ENCODE measurements around the gene LTA.
A peak's percentile ranks its signal among the peaks of the same experiment; 100 is the strongest.
"Not testable (repeated sequence)": the region's sequence is repeated elsewhere in the genome, so short reads cannot be mapped to it uniquely, and the experiment has no call there.

LTA gene

GRCh38 chr6:31580807-31581433 lies 8.8 kb downstream of the LTA start:
- Histone ChIP-seq H3K27ac (peak overlapping the region; percentile 57 to 98 (median 88)), H3K4me3 (peak overlapping the region; percentile 53 to 84 (median 66))

DNA sequence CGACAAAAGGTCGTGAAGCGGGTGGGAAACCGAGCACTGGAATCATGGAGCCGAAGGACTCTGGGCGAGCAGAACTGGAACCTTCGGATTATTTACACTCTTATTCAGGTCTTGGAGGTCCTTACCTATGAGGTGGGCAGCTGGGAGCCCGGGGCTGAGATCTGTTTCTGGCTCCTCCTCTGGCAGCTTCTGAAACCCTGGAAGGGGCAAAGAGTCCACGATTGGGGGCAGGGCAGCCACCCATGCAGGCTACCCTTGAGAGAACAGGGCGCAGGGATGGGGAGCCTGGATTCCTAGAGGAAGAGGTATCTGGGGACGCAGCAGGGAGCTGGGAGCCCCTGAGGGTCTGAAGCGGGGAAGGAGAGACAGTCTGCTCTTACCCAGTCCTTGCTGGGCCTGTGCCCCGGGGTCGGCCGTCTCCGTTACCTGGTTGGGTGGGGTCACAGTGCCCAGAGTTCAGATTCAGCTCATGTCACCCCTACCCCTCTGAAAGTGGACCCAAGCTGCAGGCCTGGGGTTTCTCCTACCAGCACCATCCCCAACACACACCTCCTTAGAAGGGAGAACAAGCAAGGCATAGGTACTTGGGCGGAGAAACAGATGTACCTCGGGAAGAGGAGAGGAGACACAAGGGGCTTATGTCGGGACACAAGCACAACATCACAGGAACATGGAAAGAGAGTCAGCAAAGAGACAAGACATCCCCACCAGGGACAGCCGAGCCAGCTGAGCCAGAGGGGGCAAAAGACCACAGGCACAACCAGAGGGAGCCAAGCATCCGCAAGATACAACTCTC lies 9.5 kb downstream of the LTA start:
- H3K4me3 ChIP-seq: peak overlapping the region; percentile 53 to 84 (median 66)
- H3K27ac ChIP-seq: peak overlapping the region; percentile 57 to 98 (median 88)

DNA sequence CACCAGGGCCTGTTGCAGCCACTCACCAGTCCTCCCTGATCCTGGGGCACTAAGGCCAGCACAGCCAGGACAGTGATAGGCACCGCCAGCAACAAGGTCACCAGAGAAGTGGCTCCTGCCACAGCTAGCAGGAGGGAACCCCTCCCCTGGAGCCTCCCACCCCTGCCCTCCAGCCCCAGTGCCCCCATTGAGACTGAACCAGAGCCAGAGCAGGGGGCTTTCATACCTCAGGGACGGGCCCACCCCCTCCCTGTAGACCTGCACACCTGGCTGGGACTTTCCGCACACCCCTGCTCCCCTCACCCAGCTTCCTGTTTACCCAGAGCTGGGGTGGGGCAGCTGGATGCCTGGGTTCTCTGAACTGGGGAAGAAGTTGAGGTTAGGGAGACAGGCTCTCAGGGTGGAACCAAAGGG lies 10.1 kb downstream of the LTA start, which contains the start of gene LTB:
Gene LTB (minus strand): TSS at position 195 of the 414 bp plus-strand sequence. CDS start 7 bp downstream, at position 188.
- peak within 1 kb of the TSS; percentile 57 to 98 (median 88) for H3K27ac ChIP-seq
- peak within 1 kb of the TSS; percentile 53 to 84 (median 66) for H3K4me3 ChIP-seq

DNA sequence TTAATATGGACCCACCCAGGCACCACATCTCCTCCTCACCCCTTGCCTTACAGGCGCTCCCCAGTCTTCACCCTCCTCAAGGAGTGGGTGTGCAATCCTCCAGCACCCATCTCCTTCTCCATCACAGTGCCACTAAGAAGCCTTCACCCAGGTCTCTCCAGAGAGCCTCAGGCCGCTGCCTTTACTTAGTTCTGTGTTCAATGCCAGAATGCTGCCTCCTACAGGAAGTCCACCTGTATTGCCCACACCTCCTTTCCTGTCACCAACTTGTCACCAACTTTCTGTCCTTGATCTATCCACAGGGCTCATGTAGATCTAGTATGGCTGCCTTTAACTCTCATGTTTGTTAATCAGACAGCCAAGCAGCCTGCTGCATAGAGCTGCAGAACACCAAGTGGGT lies 13.4 kb downstream of the LTA start:
- H3K27ac ChIP-seq: peak overlapping the region in 13 of 21 experiments; percentile 5 to 94 (median 76)
- H3K4me3 ChIP-seq: no peak overlapping the region

DNA sequence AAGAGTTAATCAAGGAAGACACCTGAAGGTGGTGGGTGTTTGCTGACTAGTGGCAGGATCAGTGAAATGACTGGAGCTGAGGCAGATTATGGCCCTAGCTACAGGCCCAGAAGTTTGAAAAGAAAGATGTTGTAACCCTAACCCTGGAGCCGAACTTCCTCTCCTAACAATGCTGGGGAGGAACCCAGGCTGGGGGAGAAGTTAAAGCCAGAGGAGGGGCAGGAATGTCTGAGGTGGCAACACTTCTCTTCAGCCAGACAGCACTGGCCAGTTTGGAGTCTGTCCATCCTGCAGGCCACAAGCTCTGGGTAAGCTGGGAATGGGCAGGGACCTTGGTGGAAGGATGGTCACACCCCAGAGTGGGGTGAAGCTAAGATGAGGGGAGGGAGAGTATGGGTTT lies 13.9 kb downstream of the LTA start, which contains the start of gene LST1:
Gene LST1 (plus strand): TSS at position 270 of the 400 bp plus-strand sequence. CDS start 1,023 bp downstream, outside the sequence.
- Histone ChIP-seq H3K4me3 (peak within 1 kb of the TSS in 4 of 7 experiments; percentile 2 to 21 (median 19)), H3K27ac (peak within 1 kb of the TSS in 18 of 21 experiments; percentile 19 to 94 (median 70))

DNA sequence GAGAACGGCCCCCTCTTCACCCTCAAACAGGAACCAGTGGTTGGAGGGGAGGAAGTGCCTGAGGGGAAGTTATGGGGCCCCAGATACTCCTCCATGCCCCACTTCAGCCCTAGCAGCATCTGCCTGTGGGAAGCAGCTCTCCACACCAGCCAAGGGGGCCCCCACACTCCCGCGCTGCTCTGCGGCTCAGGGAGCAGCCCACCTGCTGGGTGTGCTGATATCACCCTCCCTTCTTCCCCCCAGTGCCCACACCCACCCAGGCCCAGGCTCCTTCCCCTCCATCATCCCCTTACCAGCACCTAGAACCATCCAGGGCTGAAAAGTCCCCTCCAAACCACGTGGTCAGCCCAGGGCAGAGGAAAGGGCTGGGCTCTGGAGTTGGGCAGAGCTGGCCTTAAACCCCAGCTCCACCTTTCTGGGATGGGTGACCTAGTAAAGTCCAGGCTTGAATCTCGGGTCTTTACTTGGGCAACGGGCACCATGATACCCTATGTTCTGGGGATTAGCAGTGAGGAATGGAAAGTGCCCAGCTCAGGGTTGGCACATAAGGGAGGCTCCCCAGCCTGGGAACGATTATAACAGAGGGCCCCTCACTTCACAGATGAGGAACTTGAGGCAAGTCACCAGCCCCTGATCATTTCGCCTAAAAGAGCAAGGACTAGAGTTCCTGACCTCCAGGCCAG lies 14.7 kb downstream of the LTA start:
- peak overlapping the region in 4 of 7 experiments; percentile 2 to 21 (median 19) for H3K4me3 ChIP-seq
- peak overlapping the region in 18 of 21 experiments; percentile 19 to 94 (median 70) for H3K27ac ChIP-seq

DNA sequence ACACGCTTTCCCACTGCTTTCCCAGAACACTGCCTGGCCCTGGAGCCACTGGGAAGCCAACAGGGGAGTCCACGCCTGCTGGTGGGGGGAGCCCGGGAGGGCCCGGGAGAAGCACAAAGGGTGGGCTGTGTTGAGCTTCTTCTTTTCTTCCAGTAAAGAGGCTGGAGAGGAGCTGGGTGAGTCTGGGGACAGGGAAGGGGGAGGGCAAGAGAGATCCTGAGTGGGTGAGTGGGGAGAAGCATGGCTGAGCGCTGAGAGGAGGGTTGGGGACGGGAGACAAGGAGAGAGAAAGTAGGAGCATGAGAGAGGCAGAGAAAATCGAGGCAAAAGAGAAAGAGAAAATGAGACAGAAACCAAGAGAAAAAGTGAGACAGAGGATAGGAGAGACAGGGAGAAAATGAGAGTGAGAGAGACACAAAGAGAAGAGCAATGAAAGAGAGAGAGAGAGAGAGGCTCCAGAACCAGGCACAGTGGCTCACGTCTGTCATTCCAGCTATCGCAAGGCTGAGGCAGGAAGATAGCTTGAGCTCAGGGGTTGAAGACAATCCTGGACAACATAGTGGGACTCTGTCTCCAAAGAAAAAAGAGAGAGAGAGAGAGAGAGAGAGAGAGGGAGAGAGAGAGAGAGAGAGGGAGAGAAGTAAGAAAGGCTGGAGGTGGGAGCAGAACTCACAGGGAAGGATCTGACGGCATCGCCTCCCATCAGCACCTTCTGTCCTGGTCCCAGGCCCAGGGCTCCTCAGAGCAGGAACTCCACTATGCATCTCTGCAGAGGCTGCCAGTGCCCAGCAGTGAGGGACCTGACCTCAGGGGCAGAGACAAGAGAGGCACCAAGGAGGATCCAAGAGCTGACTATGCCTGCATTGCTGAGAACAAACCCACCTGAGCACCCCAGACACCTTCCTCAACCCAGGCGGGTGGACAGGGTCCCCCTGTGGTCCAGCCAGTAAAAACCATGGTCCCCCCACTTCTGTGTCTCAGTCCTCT lies 16.0 kb downstream of the LTA start:
- Histone ChIP-seq H3K27ac (peak overlapping the region in 18 of 21 experiments; percentile 8 to 94 (median 70)), H3K4me3 (peak overlapping the region in 4 of 7 experiments; percentile 2 to 21 (median 19))

GRCh38 chr6:31588871-31589650 lies 17.0 kb downstream of the LTA start:
- Histone ChIP-seq H3K4me3 (no peak overlapping the region), H3K27ac (peak overlapping the region in 5 of 21 experiments; percentile 23 to 94 (median 83))

DNA sequence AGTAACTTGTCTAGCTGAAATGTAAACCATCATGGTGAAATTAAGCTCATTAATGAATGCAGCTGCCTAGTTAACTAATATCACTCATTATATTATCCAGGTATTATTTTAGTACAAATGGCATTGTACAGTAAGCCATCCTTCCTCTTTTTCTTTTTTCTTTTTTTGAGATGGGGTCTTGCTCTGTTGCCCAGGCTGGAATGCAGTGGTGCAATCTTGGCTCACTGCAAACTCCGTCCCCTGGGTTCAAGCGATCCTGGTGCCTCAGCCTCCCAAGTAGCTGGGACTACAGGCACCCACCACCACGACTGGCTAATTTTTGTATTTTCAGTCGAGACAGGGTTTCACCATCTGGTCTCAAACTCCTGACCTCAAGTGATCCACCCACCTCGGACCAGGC lies 18.6 kb downstream of the LTA start:
- H3K27ac ChIP-seq, H3K4me3 ChIP-seq: not testable (repeated sequence)

DNA sequence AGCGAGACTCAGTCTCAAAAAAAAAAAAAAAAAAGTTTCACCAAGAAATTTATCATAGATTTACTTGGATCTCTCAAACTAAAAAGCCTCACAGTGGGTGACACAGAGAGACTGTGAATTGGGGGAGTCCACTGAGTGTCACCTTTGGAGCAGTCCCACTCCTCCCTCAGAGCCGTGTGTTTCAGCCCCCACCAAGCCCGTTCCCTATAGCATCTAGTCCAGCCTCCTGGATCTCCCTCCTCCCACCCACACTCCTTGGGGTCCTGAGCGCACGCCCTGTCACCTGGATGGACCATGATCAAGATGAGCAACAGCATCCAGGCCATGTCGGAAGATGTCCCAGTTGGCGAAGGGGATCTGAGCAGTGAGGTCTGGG lies 20.3 kb downstream of the LTA start:
- Histone ChIP-seq H3K27ac (peak overlapping the region in 7 of 21 experiments; percentile 22 to 75 (median 54)), H3K4me3 (no peak overlapping the region)

- Histone ChIP-seq H3K27ac (no peak overlapping the region), H3K4me3 (no peak overlapping the region)
These were observed 24.9 kb downstream of the LTA start for GRCh38 chr6:31597006-31597405.

DNA sequence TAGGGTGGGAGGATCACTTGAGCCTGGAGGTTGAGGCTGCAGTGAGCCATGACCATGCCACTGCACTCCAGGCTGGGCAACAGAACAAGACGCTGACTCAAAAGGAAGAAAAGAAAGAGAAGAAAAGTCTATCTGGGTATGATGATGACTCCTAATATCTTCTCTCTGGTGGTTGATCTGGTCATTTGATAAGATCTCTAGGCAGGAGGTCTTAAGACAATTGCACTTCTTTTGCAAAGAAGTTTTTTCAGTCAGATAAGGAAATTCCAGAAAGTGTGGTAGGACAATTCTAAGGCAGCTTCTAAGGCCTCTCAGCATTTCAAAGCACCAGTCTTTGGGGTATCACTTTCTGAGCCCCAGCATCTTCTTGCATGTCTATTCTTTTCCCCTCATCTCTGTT lies 35.2 kb downstream of the LTA start:
- no peak overlapping the region for H3K4me3 ChIP-seq
- no peak overlapping the region for H3K27ac ChIP-seq

DNA sequence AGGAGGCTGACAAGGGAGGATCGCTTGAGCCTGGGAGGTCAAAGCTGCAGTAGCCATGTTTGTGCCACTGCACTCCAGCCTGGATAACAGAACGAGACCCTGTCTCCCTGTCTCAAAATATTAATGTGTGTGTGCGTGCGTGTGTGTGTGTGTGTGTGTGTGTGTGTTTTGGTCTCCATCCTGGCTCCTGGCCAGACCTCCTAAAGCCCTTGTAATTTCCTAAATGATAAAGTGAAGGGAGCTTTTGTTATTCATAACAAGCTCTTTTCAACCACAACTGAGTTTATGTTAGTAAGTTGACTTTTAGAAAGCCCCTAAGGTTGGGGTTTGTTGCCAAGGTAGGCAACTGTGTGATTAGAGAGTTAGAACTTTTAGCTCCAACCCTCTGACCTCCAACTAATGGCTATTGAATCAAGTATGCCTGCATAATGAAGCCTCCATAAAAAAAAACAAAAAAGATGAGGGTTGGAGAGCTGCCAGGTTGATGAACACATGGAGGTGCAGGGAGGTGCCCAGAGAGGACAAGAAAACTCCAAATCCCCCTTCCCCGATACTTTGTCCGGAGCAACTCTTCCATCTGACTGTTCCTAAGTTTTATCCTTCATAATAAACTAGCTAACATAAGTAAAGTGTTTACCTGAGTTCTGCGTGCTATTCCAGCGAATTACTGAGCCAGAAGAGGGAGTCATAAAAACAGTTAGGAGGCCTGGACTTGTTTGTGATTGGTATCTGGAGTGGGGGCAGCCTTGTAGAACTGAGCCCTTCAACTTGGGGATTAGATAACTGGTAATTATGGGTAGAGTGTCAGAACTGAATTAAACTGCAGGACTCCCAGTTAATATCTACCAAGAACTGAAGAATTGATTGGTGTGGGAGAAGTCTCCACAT lies 37.7 kb downstream of the LTA start:
- H3K27ac ChIP-seq: no peak overlapping the region
- H3K4me3 ChIP-seq: no peak overlapping the region

- no peak overlapping the region for H3K27ac ChIP-seq
- no peak overlapping the region for H3K4me3 ChIP-seq
These were observed 38.9 kb downstream of the LTA start for GRCh38 chr6:31610968-31611367.

- Histone ChIP-seq H3K4me3 (no peak overlapping the region), H3K27ac (peak overlapping the region in 6 of 21 experiments; percentile 13 to 80 (median 57))
These were observed 42.1 kb downstream of the LTA start for GRCh38 chr6:31614075-31614619.

GRCh38 chr6:31614684-31615578 lies 42.8 kb downstream of the LTA start, which contains the start of gene AIF1:
Gene AIF1, plus strand, starts transcription at chr6:31615234. Its CDS starts 96 bp downstream, at chr6:31615330.
- Histone ChIP-seq H3K4me3 (peak within 1 kb of the TSS in 5 of 7 experiments; percentile 3 to 35 (median 9)), H3K27ac (peak within 1 kb of the TSS in 16 of 21 experiments; percentile 3 to 81 (median 58))
